Dermis blood vessel endothelial cell (primary cell): ENCODE measurements around the gene CAPN11. TPM values are rescaled to one million over a fixed set of nuclear protein-coding genes. Genes with fewer than 3 reads are reported as not detected.
"Not testable (repeated sequence)": the region's sequence is repeated elsewhere in the genome, so short reads cannot be mapped to it uniquely, and the experiment has no call there.

Experiments used
- DNase-seq: peaks from one replicate; pipeline ENCODE4 v3.0.0; 2010
- total RNA-seq: library from RNA; depleted of rRNA; stranded (reverse); fragments of >200 nt; gene quantifications from 2 replicates; pipeline ENCODE4 v1.2.3, GENCODE V29; 2014

The CAPN11 gene
- total RNA-seq, 1 donor from 2014 or later: 2.2 TPM

GRCh38 chr6:44230034-44230675 lies 71.5 kb downstream of the CAPN11 start:
- no peak for DNase-seq

- not testable (repeated sequence) for DNase-seq
Measured at GRCh38 chr6:44231426-44231825, 72.8 kb downstream of the CAPN11 start.

GRCh38 chr6:44232676-44233566 lies 74.3 kb downstream of the CAPN11 start:
- no peak for DNase-seq

GRCh38 chr6:44233567-44234100 lies 75.0 kb downstream of the CAPN11 start:
- no peak for DNase-seq

Other genes with a start within 250 kb of the CAPN11 start
- 48.1 and 75.4 TPM in 2 replicates for gene MRPL14, start 31.4 kb upstream of the CAPN11 start, total RNA-seq
- 33.0 and 36.3 TPM in 2 replicates for gene TMEM63B, start 31.3 kb upstream of the CAPN11 start, total RNA-seq
- gene MYMX, start 58.1 kb downstream of the CAPN11 start, total RNA-seq: 0.23 TPM in 1 of 2 replicates, not detected in the other
- 41.7 and 64.8 TPM in 2 replicates for gene SLC29A1, start 64.8 kb downstream of the CAPN11 start, total RNA-seq
- gene HSP90AB1, start 88.3 kb downstream of the CAPN11 start, total RNA-seq: 558 and 784 TPM in 2 replicates
- gene SLC35B2, start 98.7 kb downstream of the CAPN11 start, total RNA-seq: 43.1 and 52.7 TPM in 2 replicates
- gene NFKBIE, start 106.7 kb downstream of the CAPN11 start, total RNA-seq: 13.4 and 41.7 TPM in 2 replicates
- not detected in 2 replicates for gene TMEM151B, start 111.6 kb downstream of the CAPN11 start, total RNA-seq
- gene AARS2, start 154.5 kb downstream of the CAPN11 start, total RNA-seq: 17.5 and 23.6 TPM in 2 replicates
- gene SPATS1, start 183.8 kb downstream of the CAPN11 start, total RNA-seq: not detected in 2 replicates
- gene CDC5L, start 228.9 kb downstream of the CAPN11 start, total RNA-seq: 26.2 and 31.1 TPM in 2 replicates